GM12872 (cell line): Measurements from ENCODE around the gene CPO.

Experiments used
- CTCF ChIP-seq: IDR thresholded peaks from 3 replicates; pipeline ENCODE4 v1.5.1; 2011; ENCODE audit warnings: low read depth, mild to moderate bottlenecking, low read length, moderate library complexity; ENCODE audit not compliant: insufficient read depth

CPO gene

GRCh38 chr2:206984206-206984605 is 44.9 kb downstream of the CPO start:
- no peak for TF ChIP-seq CTCF

GRCh38 chr2:206986943-206987342 is 47.6 kb downstream of the CPO start:
- no peak for TF ChIP-seq CTCF

GRCh38 chr2:206987810-206988209 is 48.5 kb downstream of the CPO start:
- TF ChIP-seq CTCF, result no peak

- no peak for TF ChIP-seq CTCF
Measured at GRCh38 chr2:206988884-206989283, 49.6 kb downstream of the CPO start.

- TF ChIP-seq CTCF, result peak; percentile 94
Measured at GRCh38 chr2:206989311-206989710, 50.0 kb downstream of the CPO start.

- TF ChIP-seq CTCF, result no peak
Measured at GRCh38 chr2:206990360-206990759, 51.0 kb downstream of the CPO start.

GRCh38 chr2:206991070-206991469 is 51.8 kb downstream of the CPO start:
- no peak for TF ChIP-seq CTCF
